ENCODE measurements around the gene PLPP4. TPM values are rescaled to one million over a fixed set of nuclear protein-coding genes. Genes with fewer than 3 reads are reported as not detected.

The PLPP4 gene
- total RNA-seq, 1 experiment from 2014 or later = 10.7 TPM

GRCh38 chr10:120583424-120584108, 126.5 kb downstream of the PLPP4 start:
- no peaks in the 10 kb centered on the region for H3F3A ChIP-seq (ENCODE audit: low read length, unreplicated experiment)
- BruUV-seq (replicated peaks) = no TSS peak
- no peak overlapping the region for H2AFZ ChIP-seq (ENCODE audit: low read length)
- POLR2A ChIA-PET (ENCODE audit: unreplicated experiment) = no interaction called here
- no peak overlapping the region for H3K9ac ChIP-seq (ENCODE audit: low read length)
- DNase-seq (no peak), ATAC-seq (no peak)
- no peaks in the 10 kb centered on the region for H3K9me3 ChIP-seq (ENCODE audit: low read length)
- no peak overlapping the region for H3K27ac ChIP-seq (ENCODE audit: low read length)
- CTCF ChIA-PET = no interaction called here
- no peaks in the 10 kb centered on the region for H3K27me3 ChIP-seq (ENCODE audit: low read length)
- no peaks in the 10 kb centered on the region for H3K9me2 ChIP-seq (replicated peaks; ENCODE audit: low read length)
- TF ChIP-seq, protein P1, sequence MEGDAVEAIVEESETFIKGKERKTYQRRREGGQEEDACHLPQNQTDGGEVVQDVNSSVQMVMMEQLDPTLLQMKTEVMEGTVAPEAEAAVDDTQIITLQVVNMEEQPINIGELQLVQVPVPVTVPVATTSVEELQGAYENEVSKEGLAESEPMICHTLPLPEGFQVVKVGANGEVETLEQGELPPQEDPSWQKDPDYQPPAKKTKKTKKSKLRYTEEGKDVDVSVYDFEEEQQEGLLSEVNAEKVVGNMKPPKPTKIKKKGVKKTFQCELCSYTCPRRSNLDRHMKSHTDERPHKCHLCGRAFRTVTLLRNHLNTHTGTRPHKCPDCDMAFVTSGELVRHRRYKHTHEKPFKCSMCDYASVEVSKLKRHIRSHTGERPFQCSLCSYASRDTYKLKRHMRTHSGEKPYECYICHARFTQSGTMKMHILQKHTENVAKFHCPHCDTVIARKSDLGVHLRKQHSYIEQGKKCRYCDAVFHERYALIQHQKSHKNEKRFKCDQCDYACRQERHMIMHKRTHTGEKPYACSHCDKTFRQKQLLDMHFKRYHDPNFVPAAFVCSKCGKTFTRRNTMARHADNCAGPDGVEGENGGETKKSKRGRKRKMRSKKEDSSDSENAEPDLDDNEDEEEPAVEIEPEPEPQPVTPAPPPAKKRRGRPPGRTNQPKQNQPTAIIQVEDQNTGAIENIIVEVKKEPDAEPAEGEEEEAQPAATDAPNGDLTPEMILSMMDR (conservative IDR thresholded peaks at IDR 0.05; ENCODE audit: low read depth, low read length) = no peak
- TF ChIP-seq EZH2 (IDR thresholded peaks at IDR 0.05; ENCODE audit: low read length, unreplicated experiment) (no peak), EZH2phosphoT487 (IDR thresholded peaks at IDR 0.05; ENCODE audit: borderline replicate concordance, low read length) (no peak)
- H3K4me1 ChIP-seq (ENCODE audit: insufficient read depth, low read length) = no peaks in the 10 kb centered on the region; the same call in 1 of the 2 replicates
- H3K79me2 ChIP-seq (ENCODE audit: low read length) = no peaks in the 10 kb centered on the region
- H3K4me2 ChIP-seq (ENCODE audit: low read length) = no peak overlapping the region
- no peaks in the 10 kb centered on the region for H3K36me3 ChIP-seq (ENCODE audit: low read depth, low read length)
- H4K20me1 ChIP-seq (ENCODE audit: low read length) = no peaks in the 10 kb centered on the region
- H3K4me3 ChIP-seq (ENCODE audit: low read length) = no peak overlapping the region
- intact Hi-C loops (cut with micrococcal nuclease) = no loop called here

- intact Hi-C loops (cut with micrococcal nuclease) = no loop called here
- Histone ChIP-seq H2AFZ (ENCODE audit: low read length) (no peak overlapping the region), H3F3A (ENCODE audit: low read length, unreplicated experiment) (no peaks in the 10 kb centered on the region), H3K9me3 (ENCODE audit: low read length) (no peaks in the 10 kb centered on the region), H3K79me2 (ENCODE audit: low read length) (no peaks in the 10 kb centered on the region), H3K27me3 (ENCODE audit: low read length) (no peaks in the 10 kb centered on the region), H3K4me2 (ENCODE audit: low read length) (no peak overlapping the region), H4K20me1 (ENCODE audit: low read length) (no peaks in the 10 kb centered on the region), H3K9ac (ENCODE audit: low read length) (no peak overlapping the region), H3K9me2 (replicated peaks; ENCODE audit: low read length) (no peaks in the 10 kb centered on the region), H3K4me3 (ENCODE audit: low read length) (no peak overlapping the region), H3K4me1 (ENCODE audit: insufficient read depth, low read length) (no peaks in the 10 kb centered on the region; the same call in 1 of the 2 replicates), H3K27ac (ENCODE audit: low read length) (no peak overlapping the region), H3K36me3 (ENCODE audit: low read depth, low read length) (no peaks in the 10 kb centered on the region)
- TF ChIP-seq EZH2phosphoT487 (IDR thresholded peaks at IDR 0.05; ENCODE audit: borderline replicate concordance, low read length) = no peak
- TF ChIP-seq EZH2 (IDR thresholded peaks at IDR 0.05; ENCODE audit: low read length, unreplicated experiment) = no peak
- TF ChIP-seq, protein P1 (conservative IDR thresholded peaks at IDR 0.05; ENCODE audit: low read depth, low read length) = no peak
- CTCF ChIA-PET = no interaction called here
- no TSS peak for BruUV-seq (replicated peaks)
- ATAC-seq (no peak), DNase-seq (no peak)
- POLR2A ChIA-PET (ENCODE audit: unreplicated experiment) = no interaction called here
Measured at GRCh38 chr10:120584786-120585185, 127.8 kb downstream of the PLPP4 start.

DNA sequence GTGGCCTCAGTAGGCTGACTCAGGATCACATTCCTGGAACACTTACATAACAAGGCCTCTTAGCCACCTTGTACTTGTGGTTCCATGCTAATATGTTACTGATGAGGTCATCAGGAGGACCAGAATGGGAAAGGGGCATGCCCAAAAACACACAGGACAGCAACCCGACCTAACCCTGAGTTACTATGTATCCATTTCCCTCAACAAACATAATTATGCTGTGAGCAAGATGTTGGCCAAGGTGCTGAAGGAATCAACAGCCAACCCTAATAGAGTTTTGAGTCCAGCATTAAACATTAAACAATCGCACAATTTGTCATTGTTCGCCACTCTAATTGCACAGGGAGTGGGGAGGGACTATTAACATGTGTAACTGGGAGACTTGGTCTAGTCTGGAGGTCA, 129.4 kb downstream of the PLPP4 start:
- no peak for TF ChIP-seq EZH2 (IDR thresholded peaks at IDR 0.05; ENCODE audit: low read length, unreplicated experiment)
- H4K20me1 ChIP-seq (ENCODE audit: low read length) = no peaks in the 10 kb centered on the region
- intact Hi-C loops (cut with micrococcal nuclease) = no loop called here
- BruUV-seq (replicated peaks) = no TSS peak
- no peaks in the 10 kb centered on the region for H3K36me3 ChIP-seq (ENCODE audit: low read depth, low read length)
- H3K9me3 ChIP-seq (ENCODE audit: low read length) = no peaks in the 10 kb centered on the region
- no peaks in the 10 kb centered on the region for H3F3A ChIP-seq (ENCODE audit: low read length, unreplicated experiment)
- no peak overlapping the region for H2AFZ ChIP-seq (ENCODE audit: low read length)
- ChIA-PET CTCF (no interaction called here), POLR2A (ENCODE audit: unreplicated experiment) (no interaction called here)
- no peaks in the 10 kb centered on the region for H3K27me3 ChIP-seq (ENCODE audit: low read length)
- H3K27ac ChIP-seq (ENCODE audit: low read length) = no peak overlapping the region
- H3K4me3 ChIP-seq (ENCODE audit: low read length) = no peak overlapping the region
- DNase-seq (peak; percentile 60), ATAC-seq (peak; percentile 48)
- no peaks in the 10 kb centered on the region for H3K9me2 ChIP-seq (replicated peaks; ENCODE audit: low read length)
- no peaks in the 10 kb centered on the region; the same call in 1 of the 2 replicates for H3K4me1 ChIP-seq (ENCODE audit: insufficient read depth, low read length)
- H3K4me2 ChIP-seq (ENCODE audit: low read length) = no peak overlapping the region
- H3K79me2 ChIP-seq (ENCODE audit: low read length) = no peaks in the 10 kb centered on the region
- H3K9ac ChIP-seq (ENCODE audit: low read length) = no peak overlapping the region

Measured in PC-3 (cell line).